EL (cell line): Measurements from ENCODE around the gene MORN1.

Experiments used
- DNase-seq: peaks from one replicate; pipeline ENCODE4 v3.0.0-alpha.2; 2016

The MORN1 gene

GRCh38 chr1:2384941-2385481, 6.3 kb downstream of the MORN1 start:
- no peak for DNase-seq

GRCh38 chr1:2384130-2384860, 7.1 kb downstream of the MORN1 start:
- no peak for DNase-seq

- no peak for DNase-seq
Observed at GRCh38 chr1:2383576-2383975, 7.8 kb downstream of the MORN1 start.

- peak; percentile 30 for DNase-seq
Observed at GRCh38 chr1:2382621-2383361, 8.6 kb downstream of the MORN1 start.

- DNase-seq: peak; percentile 75
Observed at GRCh38 chr1:2381741-2382620, 9.4 kb downstream of the MORN1 start.

- no peak for DNase-seq
Observed at GRCh38 chr1:2380816-2381591, 10.3 kb downstream of the MORN1 start.

- no peak for DNase-seq
Observed at GRCh38 chr1:2379733-2380404, 11.5 kb downstream of the MORN1 start.

- DNase-seq: no peak
Observed at GRCh38 chr1:2378956-2379732, 12.2 kb downstream of the MORN1 start.

- no peak for DNase-seq
Observed at GRCh38 chr1:2378441-2378851, 12.9 kb downstream of the MORN1 start.

GRCh38 chr1:2377751-2378440, 13.5 kb downstream of the MORN1 start:
- DNase-seq: no peak

- DNase-seq: no peak
Observed at GRCh38 chr1:2376931-2377672, 14.3 kb downstream of the MORN1 start.

GRCh38 chr1:2376261-2376741, 15.1 kb downstream of the MORN1 start:
- no peak for DNase-seq

- no peak for DNase-seq
Observed at GRCh38 chr1:2375923-2376260, 15.5 kb downstream of the MORN1 start.

GRCh38 chr1:2375246-2375922, 16.0 kb downstream of the MORN1 start:
- no peak for DNase-seq

GRCh38 chr1:2374252-2375155, 16.9 kb downstream of the MORN1 start:
- no peak for DNase-seq

GRCh38 chr1:2373551-2374251, 17.7 kb downstream of the MORN1 start:
- DNase-seq: no peak
